ENCODE data around the gene GJE1.
"Not testable (repeated sequence)": the region's sequence is repeated elsewhere in the genome, so short reads cannot be mapped to it uniquely, and the experiment has no call there.

GJE1 gene

GRCh38 chr6:142118328-142118727, 14.4 kb upstream of the GJE1 start:
- DNase-seq (ENCODE audit: low spot score) = no peak
- no peak for TF ChIP-seq CTCF (IDR thresholded peaks at IDR 0.05; ENCODE audit: borderline replicate concordance, control extremely low read depth, extremely low read depth, insufficient read depth, missing control alignments)
- in situ Hi-C loops (cut with MboI; ENCODE audit: low sequenced_read_pairs, unreplicated experiment) = loop anchor here (25.0 kb wide), 2 partner anchors 131 to 431 kb away; no protein-coding TSS in a partner anchor

DNA sequence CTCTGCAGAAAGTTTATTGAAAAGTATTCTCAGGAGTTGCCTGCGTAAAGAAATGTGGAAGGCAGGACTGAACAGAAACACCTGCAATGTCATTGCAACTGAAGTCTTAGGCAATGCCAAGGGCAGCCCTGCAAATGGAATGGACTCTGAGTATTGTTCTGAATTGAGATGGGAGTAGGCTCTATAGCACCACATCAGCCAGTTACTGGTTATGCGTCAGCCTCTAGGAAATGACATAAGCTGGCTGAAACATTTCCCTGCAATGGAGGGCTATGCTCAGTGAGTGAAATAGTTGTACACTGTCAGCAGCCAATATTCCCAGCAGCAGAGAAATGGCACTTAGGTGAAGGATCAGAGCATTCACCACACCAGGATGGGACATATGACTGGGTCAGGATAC, 13.8 kb upstream of the GJE1 start:
- DNase-seq (ENCODE audit: low spot score) = no peak
- in situ Hi-C loops (cut with MboI; ENCODE audit: low sequenced_read_pairs, unreplicated experiment) = loop anchor here (25.0 kb wide), 2 partner anchors 132 to 432 kb away; no protein-coding TSS in a partner anchor
- no peak for TF ChIP-seq CTCF (IDR thresholded peaks at IDR 0.05; ENCODE audit: borderline replicate concordance, control extremely low read depth, extremely low read depth, insufficient read depth, missing control alignments)

- no peak for DNase-seq (ENCODE audit: low spot score)
- in situ Hi-C loops (cut with MboI; ENCODE audit: low sequenced_read_pairs, unreplicated experiment) = loop anchor here (25.0 kb wide), 2 partner anchors 134 to 434 kb away; no protein-coding TSS in a partner anchor
- TF ChIP-seq CTCF (IDR thresholded peaks at IDR 0.05; ENCODE audit: borderline replicate concordance, control extremely low read depth, extremely low read depth, insufficient read depth, missing control alignments) = no peak
Measured at GRCh38 chr6:142121342-142121741, 11.4 kb upstream of the GJE1 start.

GRCh38 chr6:142130814-142131213, 1.9 kb upstream of the GJE1 start:
- in situ Hi-C loops (cut with MboI; ENCODE audit: low sequenced_read_pairs, unreplicated experiment) = no loop called here
- TF ChIP-seq CTCF (IDR thresholded peaks at IDR 0.05; ENCODE audit: borderline replicate concordance, control extremely low read depth, extremely low read depth, insufficient read depth, missing control alignments) = no peak
- no peak for DNase-seq (ENCODE audit: low spot score)

- no peak for TF ChIP-seq CTCF (IDR thresholded peaks at IDR 0.05; ENCODE audit: borderline replicate concordance, control extremely low read depth, extremely low read depth, insufficient read depth, missing control alignments)
- DNase-seq (ENCODE audit: low spot score) = no peak
- in situ Hi-C loops (cut with MboI; ENCODE audit: low sequenced_read_pairs, unreplicated experiment) = no loop called here
Measured at GRCh38 chr6:142138876-142139275, 6.2 kb downstream of the GJE1 start.

DNA sequence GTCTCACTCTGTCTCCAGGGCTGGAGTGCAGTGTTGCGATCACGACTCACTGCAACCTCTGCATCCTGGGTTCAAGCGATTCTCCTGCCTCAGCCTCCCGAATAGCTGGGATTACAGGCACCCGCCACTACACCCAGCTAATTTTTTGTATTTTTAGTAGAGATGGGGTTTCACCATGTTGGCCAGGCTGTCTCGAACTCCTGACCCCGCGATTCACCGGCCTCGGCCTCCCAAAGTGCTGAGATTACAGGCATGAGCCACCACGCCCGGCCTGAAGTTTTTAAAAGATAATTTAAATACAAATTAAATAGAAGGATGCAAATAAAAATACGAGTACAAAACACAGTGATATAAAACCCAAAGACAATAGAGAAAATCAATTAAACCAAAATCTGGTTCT, 8.8 kb downstream of the GJE1 start:
- in situ Hi-C loops (cut with MboI; ENCODE audit: low sequenced_read_pairs, unreplicated experiment) = loop anchor here (10.0 kb wide), 1 partner anchor 253 kb away; no protein-coding TSS in a partner anchor
- not testable (repeated sequence) for DNase-seq (ENCODE audit: low spot score)

DNA sequence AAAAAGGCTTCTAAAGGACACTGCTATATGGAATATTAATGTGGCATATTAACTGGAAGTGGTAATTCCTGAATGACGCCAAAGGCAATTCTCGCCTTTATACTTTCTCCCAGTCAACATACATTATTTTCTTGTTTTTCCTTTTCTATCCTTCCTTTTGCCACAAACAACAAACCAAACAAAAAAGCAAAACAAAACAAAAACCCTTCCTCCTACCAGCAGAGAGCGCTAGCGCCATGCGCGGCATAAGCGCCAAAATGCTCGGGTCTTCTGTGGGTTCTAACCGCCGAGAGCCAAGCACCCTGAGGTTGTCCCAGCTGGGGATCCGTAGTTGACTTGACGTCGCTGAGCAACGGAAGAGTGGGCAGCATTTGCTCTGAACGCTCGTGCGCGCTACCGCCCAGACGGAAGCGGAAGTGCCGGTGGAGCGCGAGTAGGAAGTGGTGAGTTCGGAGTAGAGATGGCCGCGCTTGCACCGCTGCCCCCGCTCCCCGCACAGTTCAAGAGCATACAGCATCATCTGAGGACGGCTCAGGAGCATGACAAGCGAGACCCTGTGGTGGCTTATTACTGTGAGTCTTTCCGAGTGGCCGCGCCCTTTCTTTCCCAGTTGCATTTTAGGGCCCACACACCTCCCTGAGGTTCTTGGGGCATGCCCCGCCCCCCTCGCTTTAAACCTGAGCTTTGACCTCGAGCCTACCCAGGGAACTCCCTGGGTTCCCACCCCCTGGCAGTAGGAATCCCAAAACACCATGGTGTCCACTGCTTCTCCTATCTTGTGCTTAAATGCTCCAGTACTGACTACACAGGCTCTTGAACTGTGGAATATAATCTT, 14.3 kb downstream of the GJE1 start, which contains the start of the genes NMBR and VTA1:
Gene NMBR, minus strand, starts transcription at position 295 of the 835 bp plus-strand sequence. CDS start 58,464 bp downstream, outside the sequence.
Gene VTA1, plus strand, starts transcription at position 436 of the 835 bp plus-strand sequence. Its CDS starts 25 bp downstream, at position 461.
- TF ChIP-seq CTCF (IDR thresholded peaks at IDR 0.05; ENCODE audit: borderline replicate concordance, control extremely low read depth, extremely low read depth, insufficient read depth, missing control alignments) = peak; percentile 79
- peak; percentile 84 for DNase-seq (ENCODE audit: low spot score)
- in situ Hi-C loops (cut with MboI; ENCODE audit: low sequenced_read_pairs, unreplicated experiment) = loop anchor here (10.0 kb wide), 1 partner anchor 248 kb away; no protein-coding TSS in a partner anchor

All from GM13976 (cell line).